Activated CD4-positive, alpha-beta T cell treated with anti-CD3 and anti-CD28 coated beads, Interleukin-2, amount 50 U/mL, for 48 hours (primary cell): ENCODE data around the gene PTPRN2.

Source experiments
- DNase-seq, 2 experiments: peaks; one replicate each; pipeline ENCODE4 v3.0.0-alpha.2; 2020

Gene PTPRN2

DNA sequence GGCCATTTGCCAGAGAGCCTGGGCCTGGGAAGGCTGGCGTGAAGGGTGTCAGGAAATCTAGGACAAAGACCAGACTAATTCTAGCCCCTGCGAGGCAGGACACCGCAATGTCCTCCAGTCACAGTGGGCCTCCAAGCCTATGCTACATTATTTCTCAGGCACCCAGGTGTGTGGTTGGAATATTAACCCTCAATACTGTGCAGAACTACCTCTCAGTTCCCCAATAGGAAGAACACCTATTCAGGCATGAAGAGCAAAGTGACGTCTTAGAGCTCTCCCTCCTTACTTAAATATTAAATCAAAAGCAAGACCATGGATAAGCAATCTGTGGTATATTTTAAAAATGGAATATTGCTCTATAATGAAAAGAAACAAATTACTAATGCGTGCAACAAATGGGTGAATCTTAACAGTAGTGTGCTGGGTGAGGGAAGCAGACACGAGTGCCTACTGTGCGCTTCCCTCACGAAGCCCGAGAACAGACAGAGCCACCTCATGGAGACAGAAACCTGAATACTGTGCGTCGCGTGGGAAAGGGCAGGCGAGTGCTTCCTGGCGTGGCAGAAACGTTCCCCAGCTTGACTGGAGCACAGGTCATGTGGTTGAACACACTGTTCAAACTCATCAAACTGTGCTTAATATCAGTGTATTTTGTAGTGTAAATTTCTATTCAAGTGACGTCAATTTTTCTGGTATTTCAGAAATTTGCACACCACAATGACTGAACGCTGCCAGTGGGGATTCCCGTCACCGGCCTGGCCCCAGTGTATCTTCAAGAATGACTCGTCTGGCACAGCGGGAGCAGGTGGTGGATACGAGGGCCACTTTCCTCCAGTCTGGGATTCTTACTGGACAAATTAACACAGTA, 15.5 kb upstream of the PTPRN2 start:
- DNase-seq, result peak; percentile 41 to 44

DNA sequence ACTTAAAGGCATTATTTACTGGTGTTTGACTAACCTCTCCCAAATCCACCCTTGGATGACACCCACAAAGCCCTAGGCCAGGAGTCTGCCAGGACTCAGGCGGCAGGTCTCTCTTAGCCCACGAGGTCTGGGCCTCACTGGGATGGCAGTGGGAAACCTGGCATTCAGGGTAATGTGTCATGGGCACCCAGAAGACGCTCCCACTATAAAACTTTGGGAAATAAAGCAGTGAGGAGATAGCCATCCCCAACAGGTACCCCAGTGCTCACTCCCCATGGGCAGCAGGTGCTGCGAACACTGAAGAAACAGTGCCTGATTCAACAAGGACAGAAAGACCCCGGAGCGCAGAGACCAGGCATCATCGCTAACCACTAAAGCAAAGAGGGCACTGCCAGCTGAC, 14.4 kb upstream of the PTPRN2 start:
- DNase-seq, result no peak

DNA sequence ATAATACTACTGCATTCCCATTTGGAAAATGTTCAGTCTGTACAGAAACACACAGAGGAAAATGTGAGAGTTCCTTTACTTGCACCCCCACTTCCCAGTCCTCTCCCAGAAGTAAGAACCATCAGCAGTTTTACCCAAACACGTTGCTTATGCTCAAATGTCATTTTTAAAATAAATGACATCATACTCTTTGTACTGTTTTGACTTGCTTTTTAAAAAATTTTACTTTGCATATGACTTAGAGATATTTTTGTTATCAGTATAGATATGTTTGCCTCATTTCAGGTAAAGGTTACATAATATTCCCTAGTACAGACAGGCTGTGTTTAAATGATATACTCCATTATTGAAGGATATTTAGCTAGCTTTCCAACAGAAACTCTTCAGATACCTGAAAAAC, 13.5 kb upstream of the PTPRN2 start:
- DNase-seq, result no peak

DNA sequence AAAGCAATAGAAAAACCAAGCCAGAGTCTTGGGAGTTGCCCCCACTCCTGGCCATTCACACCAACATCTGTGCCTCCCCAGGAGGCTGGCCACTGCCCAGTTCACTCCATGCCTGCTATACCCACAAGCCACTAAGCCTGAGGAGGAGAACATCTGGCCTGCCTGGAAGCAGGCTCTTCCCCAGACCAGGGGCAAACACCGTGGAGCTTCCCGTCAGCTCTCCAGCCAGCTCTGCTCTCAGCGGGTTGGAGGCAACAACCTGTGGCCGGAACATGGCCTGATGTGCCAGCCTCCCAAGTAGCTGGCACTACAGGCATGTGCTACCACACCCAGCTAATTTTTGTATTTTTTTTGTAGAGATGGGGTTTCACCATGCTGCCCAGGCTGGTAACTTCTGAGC, 9.1 kb upstream of the PTPRN2 start:
- DNase-seq, result no peak

DNA sequence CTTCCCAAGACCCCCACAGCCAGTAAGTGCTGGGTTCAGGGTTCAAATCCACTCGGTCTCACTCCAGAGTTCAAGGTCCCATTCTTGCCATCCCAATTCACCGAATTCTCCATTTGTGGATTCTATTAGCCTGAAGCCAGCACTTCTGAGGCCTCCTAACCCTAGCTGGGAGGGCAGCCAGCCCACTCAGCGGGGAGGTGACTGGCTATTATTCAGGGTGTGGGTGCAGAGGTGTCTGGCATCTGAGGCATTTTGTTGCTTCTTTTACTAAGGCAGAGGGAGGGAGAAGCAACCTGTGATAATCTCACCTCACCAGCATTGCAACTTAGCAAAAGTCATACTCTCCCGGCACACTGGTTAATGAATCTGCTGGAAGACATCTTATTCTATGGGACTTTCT, 8.7 kb upstream of the PTPRN2 start:
- no peak for DNase-seq

DNA sequence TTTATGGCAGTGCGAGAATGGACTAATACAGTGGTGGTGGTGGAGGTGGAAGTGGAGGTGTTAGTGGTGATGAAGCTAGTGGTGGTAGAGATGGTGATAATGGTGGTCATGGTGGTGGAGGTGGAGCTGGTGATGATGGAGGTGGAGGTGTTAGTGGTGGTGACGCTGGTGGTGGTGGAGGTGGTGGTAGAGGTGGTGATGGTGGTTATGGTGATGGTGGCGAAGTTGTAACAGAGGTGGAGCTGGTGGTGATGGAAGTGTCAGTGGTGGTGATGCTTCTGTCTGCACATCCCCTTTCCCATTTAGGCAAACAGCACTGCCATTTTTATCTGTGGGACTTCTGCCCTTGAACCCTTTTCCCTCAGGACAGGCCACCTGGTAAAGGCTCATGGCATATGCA, 7.4 kb upstream of the PTPRN2 start:
- no peak for DNase-seq

DNA sequence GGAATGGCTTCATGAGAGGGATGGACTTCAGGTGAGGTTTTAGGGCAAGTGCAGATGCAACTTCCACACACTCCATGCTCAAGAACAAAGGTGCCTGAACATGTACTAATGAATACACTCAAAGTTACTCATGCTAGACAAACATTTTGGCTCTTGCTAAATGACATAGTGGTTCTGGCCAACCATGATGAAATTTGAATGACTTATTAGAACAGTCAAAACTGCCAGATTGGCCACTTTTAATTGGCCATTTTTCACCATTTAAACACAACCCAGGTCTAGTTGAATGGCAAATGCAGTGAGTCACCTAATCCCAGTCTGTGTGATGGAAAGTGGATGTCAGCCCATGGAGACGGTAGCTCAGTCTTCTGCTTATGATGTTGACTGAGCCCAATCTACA, 4.9 kb upstream of the PTPRN2 start:
- no peak for DNase-seq

DNA sequence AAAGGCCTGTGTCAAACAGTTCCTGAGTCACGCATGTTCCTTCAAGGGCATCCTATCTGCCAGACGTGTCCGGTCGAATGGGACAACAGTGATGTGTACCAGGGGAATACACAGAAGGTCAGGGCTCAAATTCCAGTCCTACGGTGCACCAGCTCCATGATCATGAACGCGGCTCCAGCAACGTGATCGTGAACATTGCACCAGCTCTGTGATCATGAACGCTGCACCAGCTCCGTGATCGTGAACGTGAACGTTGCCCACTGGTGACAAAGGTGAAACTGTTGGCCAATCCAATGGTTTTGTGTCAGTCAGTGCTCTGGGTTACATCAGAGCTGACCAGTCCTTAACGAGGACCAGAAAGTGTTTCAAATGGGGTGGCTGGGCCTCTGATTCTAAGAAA, 4.3 kb upstream of the PTPRN2 start:
- no peak for DNase-seq

DNA sequence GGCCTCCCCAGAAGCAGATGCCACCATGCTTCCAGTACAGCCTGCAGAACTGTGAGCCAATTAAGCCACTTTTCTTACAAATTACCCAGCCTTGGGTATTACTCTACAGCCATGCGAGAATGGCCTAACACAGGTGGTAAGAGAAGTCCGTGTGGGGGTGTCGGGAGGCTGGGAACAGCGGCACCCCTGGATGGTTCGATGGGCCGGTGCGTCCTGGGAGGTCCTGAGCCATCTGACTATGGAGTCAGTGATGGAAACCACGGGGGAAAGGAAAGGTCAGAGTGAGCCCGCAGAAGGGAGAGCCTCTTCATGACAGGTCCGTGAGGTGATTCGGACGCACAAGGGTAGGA, 2.5 kb upstream of the PTPRN2 start:
- no peak for DNase-seq

DNA sequence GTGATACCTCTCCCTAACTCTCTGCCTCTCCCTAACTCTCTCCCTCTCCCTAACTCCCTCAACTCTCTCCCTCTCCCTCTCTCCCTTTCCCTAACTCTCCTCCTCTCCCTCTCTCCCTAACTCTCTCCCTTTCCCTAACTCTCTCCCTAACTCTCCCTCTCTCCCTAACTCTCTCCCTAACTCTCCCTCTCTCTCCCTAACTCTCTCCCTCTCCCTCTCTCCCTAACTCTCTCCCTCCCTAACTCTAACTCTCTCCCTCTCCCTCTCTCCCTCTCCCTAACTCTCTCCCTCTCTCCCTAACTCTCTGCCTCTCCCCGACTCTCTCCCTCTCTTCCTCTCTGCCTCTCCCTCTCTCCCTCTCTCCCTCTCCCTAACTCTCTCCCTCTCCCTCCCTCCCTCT, 2.0 kb upstream of the PTPRN2 start:
- DNase-seq, result no peak

DNA sequence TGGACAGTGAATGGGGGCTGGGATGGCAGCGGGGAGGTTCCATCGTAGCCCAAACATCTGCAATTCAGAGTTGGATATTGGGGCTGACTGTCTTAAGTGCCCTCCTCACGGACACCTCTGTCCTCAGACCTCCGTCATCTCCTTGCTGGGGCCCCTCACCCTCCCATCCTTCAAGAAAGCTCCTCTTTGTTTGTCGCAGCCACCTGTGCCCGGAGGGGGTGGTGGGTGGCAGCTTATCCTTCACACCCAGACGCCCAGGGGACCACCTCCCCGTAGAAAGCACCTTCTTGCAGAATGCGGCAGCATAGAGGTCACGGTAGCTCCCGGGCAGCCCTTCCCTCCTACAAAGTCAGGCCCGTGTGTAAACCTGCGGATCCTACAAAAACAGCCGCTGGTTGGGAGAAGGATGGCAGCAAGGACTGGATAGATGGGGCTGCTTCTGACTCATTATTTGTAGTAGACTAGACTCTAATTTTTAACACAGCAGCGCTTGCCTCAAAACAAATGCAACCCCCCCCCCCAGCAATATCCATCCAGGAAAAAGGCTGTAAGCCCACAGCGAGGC, 1.3 kb upstream of the PTPRN2 start:
- no peak for DNase-seq

DNA sequence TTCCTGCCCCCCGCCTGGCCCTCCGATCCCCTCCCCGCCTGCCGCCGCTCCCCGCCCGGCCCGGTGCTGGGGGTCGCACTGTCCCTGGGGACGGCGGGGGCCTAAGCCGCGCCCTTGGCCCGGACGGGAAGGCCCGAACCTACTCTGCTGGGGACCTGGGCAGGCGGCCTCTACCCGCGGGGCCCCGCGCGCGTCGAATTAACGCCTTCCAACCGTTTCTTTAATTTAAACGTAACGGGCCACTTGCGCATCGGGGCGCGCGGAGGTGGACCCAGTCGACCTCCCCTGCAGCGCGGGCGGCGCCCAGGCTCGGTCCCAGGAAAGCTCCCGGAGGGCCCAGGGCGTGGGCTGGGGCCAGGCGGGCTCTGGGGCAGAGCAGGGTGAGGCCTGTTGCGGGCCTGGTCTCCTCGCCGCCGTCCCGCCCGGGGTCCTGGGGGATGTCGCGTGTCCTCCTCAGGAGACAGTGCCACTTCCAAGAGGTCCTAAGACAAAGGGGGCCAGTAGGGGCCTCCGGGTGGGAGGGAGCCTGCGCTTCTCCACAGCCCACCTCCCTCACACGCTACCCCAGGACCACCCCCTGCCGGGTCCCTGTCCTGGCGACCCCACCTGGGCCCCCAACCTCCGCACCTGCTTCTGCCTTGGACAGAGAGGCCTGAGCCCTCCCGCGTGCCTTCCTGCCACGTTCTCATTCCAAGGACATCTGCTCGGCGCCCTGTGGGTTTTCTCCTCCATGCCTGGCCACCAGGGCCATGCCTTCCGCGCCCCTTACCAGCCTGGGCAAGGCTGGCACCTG, 658 bp upstream of the PTPRN2 start:
- DNase-seq, result no peak

DNA sequence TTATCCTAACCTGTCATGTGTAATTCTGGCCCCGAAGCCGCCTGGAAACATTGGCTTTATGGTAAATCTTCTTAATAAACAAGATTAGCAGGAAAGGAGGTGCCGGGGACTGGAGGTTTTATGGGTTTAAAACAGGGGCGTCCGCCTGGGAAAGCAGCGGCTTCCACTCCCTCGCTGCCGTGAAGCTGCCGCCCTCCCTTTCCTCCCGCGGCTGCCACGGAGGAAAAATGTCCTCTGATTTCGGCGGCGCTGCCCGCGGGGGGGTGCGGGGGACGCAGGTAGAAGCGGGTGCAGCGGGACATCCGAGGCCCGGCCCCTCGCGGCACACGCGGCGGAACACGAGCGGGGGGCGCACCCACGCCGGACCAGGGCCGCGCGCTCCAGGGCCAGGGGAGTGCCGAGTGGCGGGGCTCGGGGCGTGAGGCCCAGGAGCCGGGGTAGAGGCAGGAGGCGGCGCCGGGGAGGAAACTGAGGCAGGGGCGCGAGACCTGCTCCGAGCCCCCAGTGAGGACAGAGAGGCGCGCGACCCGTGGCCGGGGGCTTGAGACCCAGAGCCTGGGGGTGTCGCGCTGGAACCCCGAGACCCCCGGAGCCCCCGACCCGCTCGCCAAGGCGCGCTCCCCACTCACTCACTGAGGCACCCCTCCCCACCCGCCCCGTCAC, 993 bp downstream of the PTPRN2 start:
- DNase-seq, result no peak

DNA sequence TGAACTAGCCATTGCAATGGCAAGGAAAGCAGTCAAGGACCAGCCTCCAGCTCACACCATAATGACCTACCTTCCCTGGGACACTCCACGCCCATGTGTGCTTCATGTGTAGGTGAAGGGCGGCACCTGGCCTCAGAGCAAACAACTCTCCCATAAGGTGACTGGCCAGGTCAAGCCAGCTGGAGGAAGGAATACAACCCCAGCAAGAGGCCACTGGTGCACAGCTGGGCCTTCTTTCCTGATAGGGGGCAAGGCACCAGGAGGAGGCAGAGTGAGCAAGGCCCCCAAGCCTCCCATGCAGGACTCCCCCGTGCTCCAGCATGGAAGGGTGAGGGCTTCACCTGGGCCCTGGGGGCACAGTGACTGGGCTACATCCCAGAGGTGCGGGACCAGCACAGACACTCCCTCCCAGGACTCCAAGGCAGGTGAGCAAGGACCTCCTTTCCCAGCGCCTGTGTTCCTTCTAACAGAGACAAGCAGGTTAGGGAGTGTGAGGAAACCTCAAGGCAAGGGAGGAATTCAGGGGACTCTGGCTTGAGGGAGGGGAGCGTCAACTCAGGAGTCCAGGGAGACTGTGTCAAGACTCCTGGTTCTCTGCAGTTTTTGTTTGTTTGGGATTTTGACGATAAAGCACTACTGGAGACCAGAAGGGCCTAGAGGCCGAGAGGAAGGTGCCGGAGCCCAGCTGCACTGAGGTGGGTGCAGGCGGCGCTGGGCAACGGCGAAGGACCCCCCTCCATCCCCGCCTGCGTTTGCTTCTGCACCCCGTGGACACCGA, 1.7 kb downstream of the PTPRN2 start:
- DNase-seq, result no peak

DNA sequence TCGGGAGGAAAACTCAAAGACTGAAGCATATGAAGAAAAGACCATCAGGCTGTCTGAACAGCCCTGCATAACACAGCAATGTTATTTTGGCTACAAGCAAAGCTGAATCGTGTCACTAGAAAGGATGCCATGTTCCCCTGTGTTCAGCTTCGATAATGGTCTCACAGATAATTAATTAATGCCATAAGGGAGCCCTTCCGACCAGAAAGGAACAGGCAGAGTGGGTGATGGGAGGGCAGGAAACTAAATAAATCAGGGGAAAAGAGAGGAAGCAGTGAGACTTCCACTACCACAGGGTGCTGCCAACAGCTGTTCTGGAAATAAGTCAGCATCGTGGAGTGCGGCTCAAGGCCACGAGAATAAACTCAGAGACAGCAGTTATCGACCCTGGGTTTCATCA, 3.2 kb downstream of the PTPRN2 start:
- DNase-seq, result no peak

DNA sequence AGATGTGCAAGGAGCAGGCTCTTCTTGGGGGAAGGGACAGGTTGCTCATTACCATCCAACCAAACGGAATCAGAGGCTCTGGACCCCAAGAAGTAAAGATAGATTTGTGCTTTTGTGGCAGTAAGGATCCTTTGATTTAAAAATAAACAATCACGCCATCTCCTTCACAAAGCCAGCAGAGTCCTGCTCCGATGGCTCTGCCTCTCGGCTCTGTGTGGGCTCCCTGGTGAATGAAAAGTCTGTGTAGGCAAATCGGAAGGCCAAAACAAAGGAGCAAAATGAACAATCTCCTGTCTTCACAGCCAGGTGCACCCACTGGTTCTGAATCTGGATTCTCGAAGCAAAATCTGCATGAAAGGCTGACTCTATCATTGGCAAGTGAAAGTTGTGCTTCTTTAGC, 3.8 kb downstream of the PTPRN2 start:
- no peak for DNase-seq

DNA sequence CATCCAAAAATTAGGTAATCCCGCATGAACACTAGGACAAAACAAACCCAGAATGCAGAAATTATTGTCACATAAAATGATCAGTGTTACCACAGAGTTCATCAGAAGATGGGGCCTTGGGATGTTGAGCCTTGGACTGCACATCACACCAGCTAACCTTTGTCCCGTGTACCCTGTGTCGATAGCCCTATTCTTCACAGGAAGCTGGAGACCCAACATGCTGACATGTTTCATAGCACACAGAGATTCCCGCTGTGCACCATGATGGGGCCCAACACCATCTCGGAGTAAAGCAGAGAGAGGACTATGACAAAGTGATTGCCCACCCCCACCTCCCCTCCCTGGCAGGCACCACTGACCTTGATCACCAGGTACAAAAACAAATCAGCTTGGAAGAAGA, 4.5 kb downstream of the PTPRN2 start:
- DNase-seq, result no peak

DNA sequence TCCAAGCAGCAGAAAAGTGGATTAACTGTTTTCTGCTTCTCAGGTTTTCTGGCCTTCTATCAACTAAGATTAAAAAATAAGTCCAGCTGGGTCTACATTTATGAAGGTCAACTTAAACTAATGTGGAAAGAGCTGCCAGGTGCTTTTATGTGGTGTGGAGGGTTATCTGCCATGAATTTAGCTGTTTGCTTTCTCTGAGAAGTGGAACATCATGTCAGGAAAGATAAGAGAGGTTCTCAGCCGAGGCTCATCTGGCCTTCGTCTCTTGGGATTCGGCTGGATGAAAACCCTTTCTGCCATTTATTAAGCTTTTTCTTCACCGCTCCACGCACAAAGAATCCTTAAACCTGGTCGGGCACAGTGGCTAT, 5.5 kb downstream of the PTPRN2 start:
- DNase-seq, result no peak

DNA sequence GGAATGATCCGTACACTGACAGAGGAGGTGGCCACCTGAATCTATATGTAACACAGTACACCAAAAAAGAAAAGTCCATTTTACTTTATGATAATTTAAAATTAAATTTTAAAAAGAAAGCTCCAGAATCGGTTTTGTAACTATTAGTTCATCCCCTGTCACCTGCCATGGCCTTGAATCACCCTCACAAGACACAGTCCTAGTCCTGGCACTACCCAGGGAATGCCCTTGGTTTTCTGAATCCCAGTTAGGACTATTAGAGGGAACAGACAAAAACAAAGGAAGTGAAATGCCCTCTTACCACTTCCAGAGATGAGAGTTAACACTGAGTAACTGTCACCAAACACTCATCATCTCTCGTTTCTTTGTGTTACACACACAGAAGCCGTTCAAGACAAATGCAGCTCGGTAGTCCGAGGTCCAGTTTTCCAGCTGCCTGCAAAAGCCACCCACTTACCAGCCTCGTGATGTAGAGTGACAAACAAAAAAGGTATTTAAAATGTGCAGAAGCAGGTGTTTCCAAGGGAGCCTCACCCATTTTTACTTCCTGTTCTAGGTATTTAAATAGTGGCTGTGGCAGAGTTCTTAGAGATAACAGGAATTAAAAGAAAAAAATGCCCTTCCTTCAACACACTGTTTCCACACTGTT, 6.1 kb downstream of the PTPRN2 start:
- no peak for DNase-seq

DNA sequence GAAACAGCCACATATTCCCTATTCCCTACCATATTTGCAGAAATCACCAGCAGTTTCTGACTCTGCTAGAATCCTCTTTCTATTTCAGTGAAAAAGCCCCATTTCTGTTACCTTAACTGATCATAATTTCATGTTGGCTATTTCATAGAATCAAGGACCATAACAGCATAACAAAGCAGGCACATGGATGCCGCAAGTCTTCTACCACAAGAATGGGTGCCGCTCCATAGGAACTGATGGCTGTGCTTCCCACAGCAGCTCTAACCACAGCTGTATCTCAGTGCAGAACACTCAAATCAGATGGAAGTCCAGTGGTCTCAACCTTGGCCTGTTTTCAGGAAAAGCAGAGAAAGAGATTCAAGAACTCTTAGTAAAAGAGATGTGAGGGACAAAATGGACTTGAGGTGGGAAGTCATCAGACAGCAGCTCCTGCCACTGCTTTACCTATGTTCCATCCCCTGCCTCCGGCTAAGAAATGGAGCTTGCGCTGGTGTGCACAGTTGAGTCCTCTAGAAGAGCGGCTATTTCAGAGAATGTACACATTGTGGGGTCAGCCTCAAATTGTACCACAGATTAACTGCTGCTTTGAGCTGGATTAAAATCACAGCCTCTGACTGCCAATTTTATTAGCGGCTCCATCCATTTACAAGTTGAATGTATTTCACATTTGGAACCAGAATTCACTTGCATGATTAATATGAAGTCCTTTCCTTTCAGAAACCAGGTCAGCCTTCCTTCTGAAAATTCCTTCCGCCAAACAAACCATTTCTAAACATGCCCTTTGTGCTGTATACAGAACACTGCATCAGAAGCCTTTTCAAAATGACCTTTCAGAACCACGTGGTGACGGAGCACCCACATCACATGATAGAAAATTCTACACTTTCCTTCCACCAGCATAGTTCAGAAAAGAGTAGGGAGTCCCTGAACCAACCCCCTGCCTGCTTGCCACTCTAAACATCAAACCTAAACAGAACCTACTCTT, 7.7 kb downstream of the PTPRN2 start:
- no peak for DNase-seq
